ENCODE data around the gene PIWIL4. TPM values are rescaled to one million over a fixed set of nuclear protein-coding genes. Genes with fewer than 3 reads are reported as not detected.

The PIWIL4 gene
- total RNA-seq, 3 donors from 2014 or later: 4.8 to 6.7 (median 5.6) TPM

GRCh38 chr11:94669023-94669422 lies 101.9 kb downstream of the PIWIL4 start:
- Histone ChIP-seq H3K27ac (no peak overlapping the region), H3K4me3 (no peak overlapping the region), H3K4me1 (no peaks in the 10 kb centered on the region), H3K9me3 (peaks cover 0 to 7% of the 10 kb centered on the region in 2 donors), H3K36me3 (no peaks in the 10 kb centered on the region), H3K27me3 (no peaks in the 10 kb centered on the region)
- intact Hi-C loops (cut with DNase I; ENCODE audit: low total_unique reads): no loop called here
- TF ChIP-seq POLR2A (IDR thresholded peaks at IDR 0.05) (no peak), CTCF (IDR thresholded peaks at IDR 0.05) (no peak), POLR2AphosphoS5 (IDR thresholded peaks at IDR 0.05) (no peak)
- DNase-seq (ENCODE audit: low spot score in 2 of 2): no peak

Other genes starting within 250 kb of the PIWIL4 start
- gene GPR83, start 165.9 kb upstream of the PIWIL4 start, total RNA-seq: 1 to 10 TPM in 1 of 3 donors, under 1 TPM in 1, not detected in 1; 0.15 to 3.3 TPM
- 10 to 100 TPM; 18.1 to 33.1 (median 22.3) TPM for gene MRE11, start 73.5 kb upstream of the PIWIL4 start, total RNA-seq
- gene ANKRD49, start 73.4 kb upstream of the PIWIL4 start, total RNA-seq: 10 to 100 TPM; 18.4 to 23.6 (median 21.3) TPM
- gene C11orf97, start 54.9 kb upstream of the PIWIL4 start, total RNA-seq: not detected
- gene FUT4, start 23.4 kb upstream of the PIWIL4 start, total RNA-seq: 1 to 10 TPM; 3.9 to 9.4 (median 5.3) TPM
- 10 to 100 TPM; 35.5 to 41.4 (median 39.0) TPM for gene AMOTL1, start 201.0 kb downstream of the PIWIL4 start, total RNA-seq

Measured in breast epithelium (tissue), 4 donors.